Kidney epithelial cell (primary cell): ENCODE measurements around the gene CHST11. TPM values are rescaled to one million over a fixed set of nuclear protein-coding genes. Genes with fewer than 3 reads are reported as not detected.
"Not testable (repeated sequence)": the region's sequence is repeated elsewhere in the genome, so short reads cannot be mapped to it uniquely, and the experiment has no call there.

Experiments
- DNase-seq: peaks from one replicate; pipeline ENCODE4 v3.0.0-alpha.2; 2010; ENCODE audit warnings: low read depth
- H3K27me3 ChIP-seq: 2 replicates; pipeline ENCODE4 v1.6.0; 2011; ENCODE audit warnings: low read length; ENCODE audit not compliant: control insufficient read depth, insufficient read depth
- H3K36me3 ChIP-seq: 2 replicates; pipeline ENCODE4 v1.5.1; 2011; ENCODE audit warnings: low read length; ENCODE audit not compliant: control insufficient read depth, insufficient read depth
- H3K4me3 ChIP-seq: 2 replicates; pipeline ENCODE4 v1.5.1; 2011; ENCODE audit warnings: low read depth, mild to moderate bottlenecking, control low read depth, low read length
- total RNA-seq: library from RNA; depleted of rRNA; stranded (reverse); fragments of >200 nt; gene quantifications from 2 replicates; pipeline ENCODE4 v1.2.3, GENCODE V29; 2015
- TF ChIP-seq, protein P1 (sequence below): IDR thresholded peaks from 2 replicates; pipeline ENCODE4 v1.5.1; 2011; ENCODE audit warnings: mild to moderate bottlenecking, moderate library complexity, low read length, control low read depth, inconsistent platforms; ENCODE audit not compliant: insufficient read depth, poor library complexity, severe bottlenecking

Gene CHST11
- total RNA-seq, 1 donor from 2014 or later = 32.6 TPM

DNA sequence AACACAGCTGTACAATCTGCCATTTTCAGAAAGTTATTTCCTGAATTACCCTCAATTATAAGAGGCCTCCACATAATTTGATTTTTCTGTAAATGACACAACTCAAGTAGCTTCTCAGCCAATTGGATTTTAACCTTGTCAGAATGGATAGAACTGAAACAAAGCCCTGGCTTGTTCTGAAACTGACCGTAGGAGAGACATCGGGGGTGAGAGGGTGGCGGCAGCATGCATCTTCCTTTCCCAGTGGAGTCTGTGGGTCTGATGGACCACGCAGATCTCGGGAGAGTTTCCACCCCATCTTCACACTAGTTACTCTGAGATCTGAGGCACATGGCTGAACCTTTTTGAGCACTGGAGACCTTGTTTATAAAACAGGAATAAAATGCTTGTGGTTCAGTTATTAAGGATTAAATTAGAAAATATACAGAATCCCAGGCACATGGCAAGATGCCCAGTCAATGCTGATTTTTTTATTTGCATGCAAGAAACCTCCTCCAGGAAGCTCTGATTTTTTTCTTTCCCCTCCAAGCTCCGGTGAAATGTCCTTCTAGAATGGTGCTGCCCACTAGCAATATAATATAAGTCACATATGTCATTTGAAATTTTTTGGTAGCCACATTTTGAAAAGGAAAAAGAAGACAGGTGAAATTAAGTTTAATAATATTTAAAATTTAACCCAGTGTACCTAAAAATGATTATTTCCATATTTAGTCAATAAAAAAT, 153.9 kb downstream of the CHST11 start:
- no peak for DNase-seq
- Histone ChIP-seq H3K27me3 (no peaks in the 10 kb centered on the region), H3K36me3 (no peaks in the 10 kb centered on the region), H3K4me3 (no peak overlapping the region)
- TF ChIP-seq, protein P1, sequence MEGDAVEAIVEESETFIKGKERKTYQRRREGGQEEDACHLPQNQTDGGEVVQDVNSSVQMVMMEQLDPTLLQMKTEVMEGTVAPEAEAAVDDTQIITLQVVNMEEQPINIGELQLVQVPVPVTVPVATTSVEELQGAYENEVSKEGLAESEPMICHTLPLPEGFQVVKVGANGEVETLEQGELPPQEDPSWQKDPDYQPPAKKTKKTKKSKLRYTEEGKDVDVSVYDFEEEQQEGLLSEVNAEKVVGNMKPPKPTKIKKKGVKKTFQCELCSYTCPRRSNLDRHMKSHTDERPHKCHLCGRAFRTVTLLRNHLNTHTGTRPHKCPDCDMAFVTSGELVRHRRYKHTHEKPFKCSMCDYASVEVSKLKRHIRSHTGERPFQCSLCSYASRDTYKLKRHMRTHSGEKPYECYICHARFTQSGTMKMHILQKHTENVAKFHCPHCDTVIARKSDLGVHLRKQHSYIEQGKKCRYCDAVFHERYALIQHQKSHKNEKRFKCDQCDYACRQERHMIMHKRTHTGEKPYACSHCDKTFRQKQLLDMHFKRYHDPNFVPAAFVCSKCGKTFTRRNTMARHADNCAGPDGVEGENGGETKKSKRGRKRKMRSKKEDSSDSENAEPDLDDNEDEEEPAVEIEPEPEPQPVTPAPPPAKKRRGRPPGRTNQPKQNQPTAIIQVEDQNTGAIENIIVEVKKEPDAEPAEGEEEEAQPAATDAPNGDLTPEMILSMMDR = no peak

DNA sequence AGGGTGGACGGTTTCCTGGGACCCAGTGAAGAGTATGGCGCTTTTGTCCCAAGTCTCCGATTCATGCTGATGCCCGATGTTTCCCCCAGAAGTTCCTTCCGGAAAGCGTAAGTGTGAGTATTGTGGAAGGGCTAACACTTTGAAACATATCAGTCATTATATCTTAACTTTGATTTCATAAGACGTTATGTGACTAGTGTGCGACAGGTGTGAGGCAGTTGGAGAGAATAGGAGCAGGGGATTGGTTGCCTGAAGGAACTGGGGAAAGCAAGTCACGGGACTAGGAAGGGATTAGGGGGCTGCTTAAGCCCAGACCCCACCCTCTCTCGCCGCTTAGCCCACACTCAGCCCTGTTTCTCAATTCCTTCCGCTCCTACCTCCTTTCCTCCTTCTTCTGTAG, 154.9 kb downstream of the CHST11 start:
- Histone ChIP-seq H3K27me3 (no peaks in the 10 kb centered on the region), H3K36me3 (no peaks in the 10 kb centered on the region), H3K4me3 (no peak overlapping the region)
- TF ChIP-seq, protein P1 = no peak
- no peak for DNase-seq

DNA sequence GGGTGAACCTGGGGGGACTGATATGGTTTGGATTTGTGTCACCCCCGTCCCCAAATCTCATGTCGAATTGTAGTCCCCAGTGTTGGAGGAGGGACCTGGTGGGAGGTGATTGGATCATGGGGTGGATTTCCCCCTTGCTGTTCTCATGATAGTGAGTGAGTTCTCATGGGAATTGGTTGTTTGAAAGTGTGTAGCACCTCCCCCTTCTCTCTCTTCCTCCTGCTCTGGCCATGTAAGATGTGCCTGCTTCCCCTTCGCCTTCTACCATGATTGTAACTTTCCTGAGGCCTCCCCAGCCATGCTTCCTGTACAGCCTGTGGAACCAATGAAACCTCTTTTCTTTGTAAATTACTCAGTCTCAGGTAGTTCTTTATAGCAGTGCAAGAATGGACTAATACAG, 156.6 kb downstream of the CHST11 start:
- H3K4me3 ChIP-seq, DNase-seq, H3K36me3 ChIP-seq, H3K27me3 ChIP-seq: not testable (repeated sequence)

DNA sequence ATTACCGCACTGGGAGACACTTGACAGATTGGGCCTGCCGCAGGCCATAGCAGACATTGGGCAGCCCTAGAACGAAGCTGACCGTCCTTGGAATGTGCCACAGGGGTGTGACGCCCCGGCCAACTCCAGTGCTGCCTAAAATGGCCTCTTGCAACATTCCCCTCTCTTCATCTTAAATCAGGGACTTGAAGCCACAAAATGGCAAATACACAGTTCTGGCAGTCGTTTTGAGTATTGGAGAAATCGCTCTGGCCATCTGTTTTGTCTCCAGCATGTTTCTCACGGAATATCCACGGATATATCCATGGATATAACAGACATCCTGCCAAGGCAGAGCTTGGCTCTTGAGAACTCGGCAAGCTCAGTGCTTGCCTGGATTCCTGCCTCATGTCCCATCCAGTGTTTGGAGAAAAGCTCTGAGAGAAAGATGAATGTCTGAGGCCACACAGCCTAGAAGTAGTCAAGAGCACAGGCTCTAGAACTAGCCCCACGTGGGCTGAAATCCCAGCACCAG, 158.4 kb downstream of the CHST11 start:
- H3K36me3 ChIP-seq = no peaks in the 10 kb centered on the region
- H3K27me3 ChIP-seq = no peaks in the 10 kb centered on the region
- no peak for DNase-seq
- TF ChIP-seq, protein P1 = no peak
- H3K4me3 ChIP-seq = no peak overlapping the region

DNA sequence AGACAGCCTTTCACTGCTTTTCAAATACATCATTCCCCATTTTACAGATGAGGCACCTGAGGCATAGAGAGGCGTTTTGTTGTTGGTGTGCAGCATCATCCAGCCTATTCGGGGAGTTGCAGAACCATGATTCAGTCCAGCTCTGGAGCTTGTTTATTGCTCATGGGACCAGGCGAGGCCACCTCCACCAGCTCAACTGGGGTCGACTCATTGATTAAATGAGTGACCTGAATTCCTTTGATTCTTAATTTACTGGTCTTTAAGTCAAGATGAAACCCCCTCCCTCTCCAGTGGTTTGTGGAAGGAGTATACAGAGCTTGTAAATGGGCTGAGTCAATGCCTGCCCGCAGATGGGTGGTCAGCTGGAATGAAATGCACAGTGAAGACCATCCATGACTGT, 161.9 kb downstream of the CHST11 start:
- Histone ChIP-seq H3K4me3 (no peak overlapping the region), H3K27me3 (no peaks in the 10 kb centered on the region), H3K36me3 (no peaks in the 10 kb centered on the region)
- DNase-seq = no peak
- TF ChIP-seq, protein P1 = no peak

DNA sequence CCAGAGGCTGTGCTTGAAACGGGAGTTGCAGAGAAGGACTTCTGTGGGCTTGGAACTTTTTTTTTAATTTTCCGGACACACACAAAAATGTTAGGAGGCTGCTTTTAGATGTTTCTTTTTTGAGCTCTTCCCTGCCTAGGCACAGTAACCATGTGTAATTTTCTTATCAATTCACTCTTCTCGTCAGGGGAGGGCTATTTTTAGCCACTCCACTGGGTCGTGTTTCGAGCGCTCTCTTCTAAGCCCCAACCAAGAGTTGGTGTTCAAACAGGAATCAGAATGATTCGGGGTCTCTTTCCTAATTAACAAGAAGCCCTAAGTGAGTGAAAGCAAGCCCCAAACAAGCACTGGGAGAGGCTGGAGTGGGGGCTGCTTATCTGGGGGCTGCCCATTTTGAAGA, 162.6 kb downstream of the CHST11 start:
- no peak overlapping the region for H3K4me3 ChIP-seq
- no peaks in the 10 kb centered on the region for H3K36me3 ChIP-seq
- TF ChIP-seq, protein P1 = no peak
- DNase-seq = no peak
- no peaks in the 10 kb centered on the region for H3K27me3 ChIP-seq
